ENCODE measurements around the gene CNOT3. TPM values are rescaled to one million over a fixed set of nuclear protein-coding genes. Genes with fewer than 3 reads are reported as not detected.

CNOT3 gene
- total RNA-seq, 4 donors from 2014 or later = 22.4 to 30.3 (median 29.8) TPM

- Histone ChIP-seq H3K36me3 (peaks cover 11 to 13% of the 10 kb centered on the region in 2 donors), H3K4me3 (replicated peaks in 1 of 3) (peak overlapping the region; percentile 92 to 100 (median 97)), H3K27me3 (no peaks in the 10 kb centered on the region), H3K4me1 (peaks cover 26 to 41% of the 10 kb centered on the region in 2 donors), H3K27ac (peak overlapping the region in 1 of 3 donors; percentile 96), H3K9me3 (no peaks in the 10 kb centered on the region)
- no peak for DNase-seq
- intact Hi-C loops (cut with DNase I) = no loop called here
- TF ChIP-seq POLR2A (IDR thresholded peaks at IDR 0.05) = no peak
- no peak for TF ChIP-seq CTCF (IDR thresholded peaks at IDR 0.05)
- 29 to 43% methylated on average over 8 to 21 of the region's 31 CpGs for WGBS, 2 donors
Observed at GRCh38 chr19:54138489-54139256, 1.1 kb downstream of the CNOT3 start.

GRCh38 chr19:54141356-54141755 is 3.8 kb downstream of the CNOT3 start:
- Histone ChIP-seq H3K4me1 (peaks cover 21 to 34% of the 10 kb centered on the region in 2 donors), H3K36me3 (peaks cover 37 to 40% of the 10 kb centered on the region in 2 donors), H3K9me3 (no peaks in the 10 kb centered on the region), H3K27ac (no peak overlapping the region), H3K4me3 (replicated peaks in 1 of 3) (no peak overlapping the region), H3K27me3 (no peaks in the 10 kb centered on the region)
- no peak for TF ChIP-seq CTCF (IDR thresholded peaks at IDR 0.05)
- TF ChIP-seq POLR2A (IDR thresholded peaks at IDR 0.05) = no peak
- intact Hi-C loops (cut with DNase I) = no loop called here
- 95 to 97% methylated on average over 3 of the region's 3 CpGs for WGBS, 2 donors
- no peak for DNase-seq

- intact Hi-C loops (cut with DNase I) = no loop called here
- Histone ChIP-seq H3K36me3 (peaks cover 47 to 49% of the 10 kb centered on the region in 2 donors), H3K27me3 (no peaks in the 10 kb centered on the region), H3K4me1 (peaks cover 17 to 34% of the 10 kb centered on the region in 2 donors), H3K9me3 (no peaks in the 10 kb centered on the region), H3K27ac (no peak overlapping the region), H3K4me3 (replicated peaks in 1 of 3) (no peak overlapping the region)
- whole genome bisulfite sequencing, 2 donors = 31 to 49% methylated on average over 7 of the region's 7 CpGs
- peak; percentile 55 to 58 for DNase-seq
- no peak for TF ChIP-seq CTCF (IDR thresholded peaks at IDR 0.05)
- TF ChIP-seq POLR2A (IDR thresholded peaks at IDR 0.05) = no peak
Observed at GRCh38 chr19:54142166-54142780, 4.7 kb downstream of the CNOT3 start.

GRCh38 chr19:54145541-54146158 is 8.1 kb downstream of the CNOT3 start:
- no peak overlapping the region for H3K27ac ChIP-seq
- WGBS, 2 donors = 94 to 95% methylated on average over 15 to 22 of the region's 28 CpGs
- intact Hi-C loops (cut with DNase I) = no loop called here
- no peaks in the 10 kb centered on the region for H3K27me3 ChIP-seq
- DNase-seq = no peak
- no peaks in the 10 kb centered on the region for H3K9me3 ChIP-seq
- peaks cover 6 to 12% of the 10 kb centered on the region in 2 donors for H3K4me1 ChIP-seq
- H3K4me3 ChIP-seq (replicated peaks in 1 of 3) = no peak overlapping the region
- TF ChIP-seq POLR2A (IDR thresholded peaks at IDR 0.05) (no peak), CTCF (IDR thresholded peaks at IDR 0.05) (no peak)
- H3K36me3 ChIP-seq = peaks cover 80 to 81% of the 10 kb centered on the region in 2 donors
